AG09309 (cell line): ENCODE results near the gene MUSTN1.

Experiments
- DNase-seq: peaks from one replicate; pipeline ENCODE4 v3.0.0-alpha.2; 2010; ENCODE audit warnings: low read depth
- H3K4me3 ChIP-seq: 2 replicates; pipeline ENCODE4 v1.5.1; 2011; ENCODE audit warnings: mild to moderate bottlenecking, low read depth, low read length, moderate library complexity; ENCODE audit not compliant: control insufficient read depth
- CTCF ChIP-seq: IDR thresholded peaks from 2 replicates; pipeline ENCODE4 v1.5.1; 2011; ENCODE audit warnings: mild to moderate bottlenecking, low read depth, low read length, inconsistent platforms; ENCODE audit not compliant: insufficient read depth, control insufficient read depth; ENCODE audit errors: missing control alignments

The MUSTN1 gene

GRCh38 chr3:52871761-52872160 lies 36.9 kb upstream of the MUSTN1 start:
- DNase-seq, result no peak
- no peak for TF ChIP-seq CTCF
- H3K4me3 ChIP-seq, result no peak overlapping the region

- no peak for TF ChIP-seq CTCF
- DNase-seq, result no peak
- no peak overlapping the region for H3K4me3 ChIP-seq
These were observed 35.7 kb upstream of the MUSTN1 start for GRCh38 chr3:52870471-52870870.

GRCh38 chr3:52866427-52866826 lies 31.6 kb upstream of the MUSTN1 start:
- no peak for TF ChIP-seq CTCF
- no peak for DNase-seq

GRCh38 chr3:52865994-52866393 lies 31.2 kb upstream of the MUSTN1 start:
- no peak overlapping the region for H3K4me3 ChIP-seq
- DNase-seq, result no peak
- TF ChIP-seq CTCF, result no peak

More at GRCh38 chr3:52866427-52866826, 31.6 kb upstream of the MUSTN1 start:
- H3K4me3 ChIP-seq, result no peak overlapping the region

- DNase-seq, result no peak
- TF ChIP-seq CTCF, result no peak
- H3K4me3 ChIP-seq, result no peak overlapping the region
These were observed 25.6 kb upstream of the MUSTN1 start for GRCh38 chr3:52860424-52860768.

- TF ChIP-seq CTCF, result no peak
- no peak overlapping the region for H3K4me3 ChIP-seq
- DNase-seq, result no peak
These were observed 25.0 kb upstream of the MUSTN1 start for GRCh38 chr3:52859686-52860423.

- DNase-seq, result no peak
- no peak overlapping the region for H3K4me3 ChIP-seq
- TF ChIP-seq CTCF, result no peak
These were observed 23.0 kb upstream of the MUSTN1 start for GRCh38 chr3:52857864-52858263.
